ENCODE measurements around the gene PDE6B.
"Not testable (repeated sequence)": the region's sequence is repeated elsewhere in the genome, so short reads cannot be mapped to it uniquely, and the experiment has no call there.

The PDE6B gene

DNA sequence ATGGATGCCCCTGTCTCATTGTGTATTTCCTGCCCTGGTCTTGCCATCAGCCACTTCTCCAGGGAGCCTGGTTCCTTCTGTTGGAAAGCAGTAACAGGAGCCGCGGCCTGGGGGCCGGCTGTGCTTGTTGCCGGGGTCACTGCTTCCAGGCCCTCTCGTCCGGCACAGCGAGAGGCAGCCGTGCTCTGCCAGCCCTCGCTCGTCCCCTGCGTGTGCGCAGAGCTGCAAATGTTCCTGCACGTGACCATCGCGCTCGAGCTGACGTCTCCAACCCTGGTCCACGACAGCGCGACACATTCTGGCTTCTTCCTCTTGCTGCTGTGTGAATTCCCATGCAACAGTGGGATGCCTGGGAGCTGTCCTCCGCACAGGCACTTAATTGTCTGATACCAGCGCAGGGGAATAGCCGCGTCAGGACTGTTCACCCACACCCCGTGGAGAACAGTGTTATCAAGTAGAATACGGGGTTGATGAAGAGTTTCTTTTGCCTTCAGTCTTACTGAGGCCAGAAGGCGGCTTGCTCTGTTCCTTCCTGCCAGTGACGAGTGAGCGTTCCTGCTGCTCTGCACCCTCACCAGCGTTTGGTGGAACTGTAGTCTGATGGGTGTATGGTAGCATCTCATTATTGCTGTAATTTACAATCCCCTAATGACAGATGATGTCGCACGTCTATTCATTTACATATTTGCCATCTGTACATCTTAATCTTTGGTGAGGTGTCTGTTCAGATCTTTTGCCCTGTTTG is 12.3 kb downstream of the PDE6B start:
- no peak for DNase-seq (ENCODE audit: low read depth)
- H3K4me3 ChIP-seq (replicated peaks; ENCODE audit: low read depth, low read length) = no peak overlapping the region
- TF ChIP-seq, protein P1, sequence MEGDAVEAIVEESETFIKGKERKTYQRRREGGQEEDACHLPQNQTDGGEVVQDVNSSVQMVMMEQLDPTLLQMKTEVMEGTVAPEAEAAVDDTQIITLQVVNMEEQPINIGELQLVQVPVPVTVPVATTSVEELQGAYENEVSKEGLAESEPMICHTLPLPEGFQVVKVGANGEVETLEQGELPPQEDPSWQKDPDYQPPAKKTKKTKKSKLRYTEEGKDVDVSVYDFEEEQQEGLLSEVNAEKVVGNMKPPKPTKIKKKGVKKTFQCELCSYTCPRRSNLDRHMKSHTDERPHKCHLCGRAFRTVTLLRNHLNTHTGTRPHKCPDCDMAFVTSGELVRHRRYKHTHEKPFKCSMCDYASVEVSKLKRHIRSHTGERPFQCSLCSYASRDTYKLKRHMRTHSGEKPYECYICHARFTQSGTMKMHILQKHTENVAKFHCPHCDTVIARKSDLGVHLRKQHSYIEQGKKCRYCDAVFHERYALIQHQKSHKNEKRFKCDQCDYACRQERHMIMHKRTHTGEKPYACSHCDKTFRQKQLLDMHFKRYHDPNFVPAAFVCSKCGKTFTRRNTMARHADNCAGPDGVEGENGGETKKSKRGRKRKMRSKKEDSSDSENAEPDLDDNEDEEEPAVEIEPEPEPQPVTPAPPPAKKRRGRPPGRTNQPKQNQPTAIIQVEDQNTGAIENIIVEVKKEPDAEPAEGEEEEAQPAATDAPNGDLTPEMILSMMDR (IDR thresholded peaks at IDR 0.05; ENCODE audit: low read length, missing control alignments) = no peak

DNA sequence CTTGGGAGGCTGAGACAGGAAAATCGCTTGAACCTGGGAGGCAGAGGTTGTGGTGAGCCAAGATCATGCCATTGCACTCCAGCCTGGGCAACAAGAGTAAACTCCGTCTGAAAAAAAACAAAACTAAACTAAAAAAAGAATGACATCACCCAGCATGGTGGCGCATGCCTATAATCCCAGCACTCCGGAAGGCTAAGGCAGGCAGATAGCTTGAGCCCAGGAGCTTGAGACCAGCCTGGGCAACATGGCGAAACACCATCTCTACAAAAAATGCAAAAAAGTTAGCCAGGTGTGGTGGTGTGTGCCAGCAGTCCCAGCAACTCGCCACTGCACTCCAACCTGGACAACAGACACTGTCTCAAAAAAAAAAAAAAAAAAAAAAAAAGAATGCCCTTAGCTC is 17.0 kb downstream of the PDE6B start:
- DNase-seq (ENCODE audit: low read depth); H3K4me3 ChIP-seq (replicated peaks; ENCODE audit: low read depth, low read length): not testable (repeated sequence)

DNA sequence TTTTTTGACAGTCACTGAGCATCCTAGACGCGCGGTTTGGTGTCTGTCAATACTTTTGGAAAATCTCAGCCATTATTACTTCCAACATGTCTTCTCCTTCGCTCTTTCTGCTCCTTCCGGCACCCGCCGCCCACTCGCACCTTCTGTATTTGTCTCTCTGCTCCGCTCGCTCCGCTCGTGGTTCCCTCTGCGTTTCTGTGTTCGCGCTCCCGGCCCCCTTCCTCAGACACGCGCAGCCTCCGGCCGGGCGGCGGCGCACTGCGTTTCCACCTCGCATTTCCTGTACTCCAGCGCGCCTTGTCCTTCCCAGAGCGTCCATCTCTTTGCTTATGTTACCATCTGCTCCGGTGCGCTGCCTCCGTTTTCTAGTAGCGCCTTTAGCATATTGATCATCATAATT is 21.1 kb downstream of the PDE6B start:
- TF ChIP-seq, protein P1 (IDR thresholded peaks at IDR 0.05; ENCODE audit: low read length, missing control alignments) = no peak
- H3K4me3 ChIP-seq (replicated peaks; ENCODE audit: low read depth, low read length) = no peak overlapping the region
- DNase-seq (ENCODE audit: low read depth) = no peak

DNA sequence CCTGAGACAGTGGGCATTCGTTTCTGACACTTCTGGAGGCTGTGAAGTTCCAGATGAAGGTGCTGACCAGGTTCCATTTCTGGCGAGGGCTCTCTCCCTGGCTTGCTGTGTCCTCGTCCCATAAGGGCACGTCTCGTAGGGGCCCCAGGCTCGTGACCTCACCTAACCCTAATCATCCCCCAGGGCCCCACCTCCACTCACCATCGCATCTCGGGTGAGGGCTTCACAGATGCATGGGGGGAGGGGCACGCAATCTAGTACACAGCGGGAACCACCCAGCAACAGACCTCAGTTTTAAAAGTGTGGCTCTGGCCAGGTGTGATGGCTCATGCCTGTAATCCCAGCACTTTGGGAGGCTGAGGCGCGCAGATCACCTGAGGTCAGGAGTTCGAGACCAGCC is 22.1 kb downstream of the PDE6B start:
- DNase-seq (ENCODE audit: low read depth) = no peak
- no peak overlapping the region for H3K4me3 ChIP-seq (replicated peaks; ENCODE audit: low read depth, low read length)
- TF ChIP-seq, protein P1 (IDR thresholded peaks at IDR 0.05; ENCODE audit: low read length, missing control alignments) = no peak

DNA sequence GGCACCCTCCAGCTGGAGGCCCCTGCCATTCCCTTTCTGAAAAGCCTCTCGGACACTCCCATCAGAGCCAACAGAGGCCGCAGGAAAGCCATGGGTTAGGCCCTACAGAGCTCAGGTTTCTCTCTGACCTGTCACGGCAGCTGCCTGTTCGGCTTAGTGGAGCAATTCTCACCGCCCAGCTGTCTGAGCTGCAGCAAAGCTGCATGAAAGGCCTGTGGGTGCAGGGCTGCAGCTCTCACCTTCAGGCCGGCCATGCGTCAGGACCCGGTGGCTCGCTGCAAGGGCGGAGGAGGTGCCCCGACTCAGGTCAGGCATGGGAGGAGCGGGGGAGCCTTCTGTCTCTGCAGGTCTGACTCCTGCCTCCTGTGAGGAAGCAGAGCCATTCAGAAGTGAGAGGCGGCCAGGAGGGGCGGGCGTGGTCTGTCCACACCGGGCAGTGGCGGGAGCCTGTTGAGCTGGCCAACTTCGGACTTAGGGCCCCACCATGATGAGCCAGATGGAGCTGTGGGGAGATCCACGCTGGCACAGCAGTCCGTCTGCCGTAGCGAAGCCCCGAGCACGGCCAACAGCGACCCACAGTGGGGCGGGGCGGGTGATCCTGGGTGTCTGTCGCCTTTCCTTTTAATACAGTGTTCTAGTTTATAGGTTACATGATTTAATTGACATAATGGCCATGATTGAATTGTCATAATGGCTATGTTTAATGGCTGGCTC is 23.4 kb downstream of the PDE6B start:
- H3K4me3 ChIP-seq (replicated peaks; ENCODE audit: low read depth, low read length) = no peak overlapping the region
- DNase-seq (ENCODE audit: low read depth) = no peak
- TF ChIP-seq, protein P1 (IDR thresholded peaks at IDR 0.05; ENCODE audit: low read length, missing control alignments) = no peak

DNA sequence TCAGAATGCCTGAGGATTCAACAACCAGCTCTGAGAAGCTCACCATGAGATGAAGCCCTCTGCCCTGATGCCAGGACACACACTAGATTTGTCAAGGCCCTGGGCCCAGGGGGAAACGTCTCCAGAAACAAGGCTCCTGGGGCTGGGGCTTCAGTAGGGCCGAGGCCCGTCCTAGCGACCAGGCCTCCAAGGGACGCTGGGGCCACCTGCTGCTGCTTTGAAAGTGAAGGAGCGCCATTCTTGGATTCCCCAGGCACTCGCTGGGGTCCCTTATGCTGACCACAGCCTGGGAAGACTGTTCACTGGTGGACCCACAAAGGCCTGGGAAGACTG is 23.9 kb downstream of the PDE6B start:
- TF ChIP-seq, protein P1 (IDR thresholded peaks at IDR 0.05; ENCODE audit: low read length, missing control alignments) = no peak
- no peak for DNase-seq (ENCODE audit: low read depth)

DNA sequence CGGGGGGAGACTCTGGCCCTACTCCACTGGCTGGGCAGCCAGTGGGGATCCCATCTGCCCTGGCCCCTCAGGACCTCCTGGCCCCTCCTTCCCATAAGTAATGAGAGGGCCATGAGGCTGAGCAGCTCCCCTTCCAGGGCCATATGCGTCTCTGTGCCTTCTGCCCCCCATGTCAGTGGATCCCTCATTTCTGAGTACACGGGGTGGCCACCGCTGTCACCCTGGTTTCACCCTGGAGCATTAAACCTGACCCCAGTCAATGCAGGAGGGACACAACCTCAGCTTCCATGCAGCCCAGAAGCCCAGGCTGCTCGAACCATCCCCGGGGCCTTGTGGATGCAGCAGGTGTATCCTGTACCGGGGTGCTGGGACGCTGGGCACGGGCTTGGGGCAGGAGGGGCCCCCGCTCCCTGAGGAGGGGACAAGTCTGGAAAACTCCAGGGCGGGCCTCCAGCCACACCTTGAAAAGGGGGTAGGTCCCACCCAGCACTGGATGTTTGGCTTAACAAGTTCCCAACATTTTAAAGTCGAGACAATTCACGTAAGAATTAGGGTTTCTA is 24.5 kb downstream of the PDE6B start:
- DNase-seq (ENCODE audit: low read depth) = no peak
- TF ChIP-seq, protein P1 (IDR thresholded peaks at IDR 0.05; ENCODE audit: low read length, missing control alignments) = no peak
- H3K4me3 ChIP-seq (replicated peaks; ENCODE audit: low read depth, low read length) = no peak overlapping the region

More for the DNA sequence above, 23.9 kb downstream of the PDE6B start:
- H3K4me3 ChIP-seq (replicated peaks; ENCODE audit: low read depth, low read length) = no peak overlapping the region

Data from fibroblast of pulmonary artery (primary cell).